WTC11 (cell line): ENCODE measurements around the gene NKG7. TPM values are rescaled to one million over a fixed set of nuclear protein-coding genes. Genes with fewer than 3 reads are reported as not detected.
"Not testable (repeated sequence)": the region's sequence is repeated elsewhere in the genome, so short reads cannot be mapped to it uniquely, and the experiment has no call there.

ENCODE experiments used
- ATAC-seq: fragments of 200-7000 bp; cut with Tn5 transposase; 2 replicates; pipeline ENCODE4 v1.10.0; 2021; ENCODE audit warnings: mild to moderate bottlenecking, moderate library complexity
- CTCF ChIA-PET: fragments of 300-600 bp; sonication (Branson Sonifier 250); formaldehyde crosslinking; loops from one replicate; lab custom pipeline; 2021; ENCODE audit warnings: antibody characterized with exemption; lab: Charles Lee
- POLR2A ChIA-PET: fragments of 350-600 bp; sonication (Branson Sonifier 250); formaldehyde crosslinking; loops from one replicate; lab custom pipeline; 2021; ENCODE audit warnings: antibody characterized with exemption; lab: Charles Lee
- DNase-seq: peaks from one replicate; pipeline ENCODE4 v3.0.0; 2021; ENCODE audit warnings: low spot score
- H3K27ac Mint-ChIP-seq: 2 replicates; pipeline ENCODE4 v1.8.0; 2021; ENCODE audit warnings: mixed read lengths
- H3K27me3 Mint-ChIP-seq: 2 replicates; pipeline ENCODE4 v1.8.0; 2021; ENCODE audit warnings: low read depth, mild to moderate bottlenecking, moderate library complexity, mixed read lengths
- H3K36me3 Mint-ChIP-seq: 2 replicates; pipeline ENCODE4 v1.8.0; 2021; ENCODE audit warnings: mixed read lengths
- H3K4me1 Mint-ChIP-seq: 2 replicates; pipeline ENCODE4 v1.8.0; 2022; ENCODE audit warnings: mixed read lengths
- H3K4me3 Mint-ChIP-seq: 2 replicates; pipeline ENCODE4 v1.8.0; 2021; ENCODE audit warnings: mild to moderate bottlenecking, moderate library complexity, mixed read lengths
- H3K9me3 Mint-ChIP-seq: 2 replicates; pipeline ENCODE4 v1.8.0; 2021; ENCODE audit warnings: mixed read lengths
- ATF2 ChIP-seq: sonication (generic); formaldehyde crosslinking; IDR thresholded peaks from 2 replicates; pipeline ENCODE4 v1.8.1; 2022; ENCODE audit warnings: low read depth, missing genetic modification reagents, borderline replicate concordance
- ATF6 ChIP-seq: sonication (generic); formaldehyde crosslinking; IDR thresholded peaks from 2 replicates; pipeline ENCODE4 v1.8.1; 2023; ENCODE audit warnings: mild to moderate bottlenecking, missing genetic modification reagents
- E2F5 ChIP-seq: sonication (generic); formaldehyde crosslinking; IDR thresholded peaks from 2 replicates; pipeline ENCODE4 v1.8.1; 2022; ENCODE audit warnings: mild to moderate bottlenecking, moderate library complexity, missing genetic modification reagents
- ETV6 ChIP-seq: sonication (generic); formaldehyde crosslinking; IDR thresholded peaks from 2 replicates; pipeline ENCODE4 v1.8.1; 2022; ENCODE audit warnings: mild to moderate bottlenecking, missing genetic modification reagents
- FOXJ3 ChIP-seq: sonication (generic); formaldehyde crosslinking; IDR thresholded peaks from 2 replicates; pipeline ENCODE4 v1.9.0; 2021; ENCODE audit warnings: missing genetic modification reagents, mild to moderate bottlenecking, borderline replicate concordance
- FOXP1 ChIP-seq: sonication (generic); formaldehyde crosslinking; IDR thresholded peaks from 2 replicates; pipeline ENCODE4 v1.8.0; 2022; ENCODE audit warnings: missing genetic modification reagents, mild to moderate bottlenecking, moderate library complexity, borderline replicate concordance
- GTF2I ChIP-seq: fragments of 250-450 bp; sonication (Bioruptor Pico); conservative IDR thresholded peaks from 2 replicates; pipeline ENCODE4 v1.4.0; 2021; ENCODE audit warnings: mild to moderate bottlenecking
- JUN ChIP-seq: sonication (generic); formaldehyde crosslinking; IDR thresholded peaks from 2 replicates; pipeline ENCODE4 v1.8.0; 2023; ENCODE audit warnings: mild to moderate bottlenecking, missing genetic modification reagents
- MXD4 ChIP-seq: fragments of 250-450 bp; sonication (Bioruptor Pico); IDR thresholded peaks from 2 replicates; pipeline ENCODE4 v1.8.0; 2021; ENCODE audit warnings: mild to moderate bottlenecking, moderate library complexity, borderline replicate concordance
- NR2C2 ChIP-seq: sonication (generic); formaldehyde crosslinking; IDR thresholded peaks from 2 replicates; pipeline ENCODE4 v1.8.0; 2022; ENCODE audit warnings: mild to moderate bottlenecking, missing genetic modification reagents
- PRRX2 ChIP-seq: fragments of 250-450 bp; sonication (Bioruptor Pico); IDR thresholded peaks from 2 replicates; pipeline ENCODE4 v1.8.0; 2021; ENCODE audit warnings: mild to moderate bottlenecking
- SMAD4 ChIP-seq: sonication (generic); formaldehyde crosslinking; IDR thresholded peaks from 2 replicates; pipeline ENCODE4 v1.8.0; 2022; ENCODE audit warnings: mild to moderate bottlenecking, missing genetic modification reagents
- SP1 ChIP-seq: sonication (generic); formaldehyde crosslinking; conservative IDR thresholded peaks from 2 replicates; pipeline ENCODE4 v1.8.1; 2022; ENCODE audit warnings: missing genetic modification reagents
- TCF7 ChIP-seq: sonication (generic); formaldehyde crosslinking; IDR thresholded peaks from 2 replicates; pipeline ENCODE4 v1.8.0; 2022; ENCODE audit warnings: mild to moderate bottlenecking, low read depth, missing genetic modification reagents, moderate library complexity
- USF1 ChIP-seq: sonication (generic); formaldehyde crosslinking; IDR thresholded peaks from 2 replicates; pipeline ENCODE4 v1.8.0; 2022; ENCODE audit warnings: mild to moderate bottlenecking, missing genetic modification reagents
- ZNF281 ChIP-seq: sonication (generic); formaldehyde crosslinking; IDR thresholded peaks from 2 replicates; pipeline ENCODE4 v1.8.0; 2023; ENCODE audit warnings: mild to moderate bottlenecking, missing genetic modification reagents
- total RNA-seq: library from RNA; stranded (reverse); gene quantifications from 3 replicates; pipeline ENCODE4 v1.2.3, GENCODE V29; 2021
- TF ChIP-seq, protein P1 (sequence below): fragments of 250-450 bp; sonication (Bioruptor Pico); IDR thresholded peaks from 2 replicates; pipeline ENCODE4 v2.1.2; 2022; ENCODE audit warnings: mild to moderate bottlenecking, moderate library complexity
- TF ChIP-seq, protein P2 (sequence below): sonication (generic); formaldehyde crosslinking; IDR thresholded peaks from 2 replicates; pipeline ENCODE4 v1.8.1; 2022; ENCODE audit warnings: missing genetic modification reagents, borderline replicate concordance

NKG7 gene
- total RNA-seq, 1 experiment from 2014 or later: 0.63 TPM

- Mint-ChIP-seq H3K4me1 (peaks cover 6% of the 10 kb centered on the region; the same call in 1 of the 2 replicates), H3K36me3 (no peaks in the 10 kb centered on the region), H3K9me3 (peaks cover 10% of the 10 kb centered on the region; the same call in 1 of the 2 replicates), H3K27me3 (peaks cover 55% of the 10 kb centered on the region), H3K27ac (no peak overlapping the region), H3K4me3 (peak overlapping the region; percentile 59)
- ATAC-seq (peak; percentile 30), DNase-seq (peak; percentile 24)
- ChIA-PET CTCF (interaction anchor here (0.6 to 3.1 kb wide), 68 partner anchors 9 to 334 kb away, joined by 3 to 51 read pairs (median 5); partner anchors contain the start of genes C19orf84, CLDND2, ETFB and IGLON5), POLR2A (interaction anchor here (0.7 to 1.4 kb wide), 3 partner anchors 54 to 149 kb away, joined by 3 to 5 read pairs (median 4); partner anchors contain the start of genes ETFB and ZNF175)
- TF ChIP-seq USF1 (CRISPR knock-in tag): no peak
- no peak for TF ChIP-seq ATF6 (CRISPR knock-in tag)
- TF ChIP-seq ZNF281: no peak
- TF ChIP-seq, protein P1, sequence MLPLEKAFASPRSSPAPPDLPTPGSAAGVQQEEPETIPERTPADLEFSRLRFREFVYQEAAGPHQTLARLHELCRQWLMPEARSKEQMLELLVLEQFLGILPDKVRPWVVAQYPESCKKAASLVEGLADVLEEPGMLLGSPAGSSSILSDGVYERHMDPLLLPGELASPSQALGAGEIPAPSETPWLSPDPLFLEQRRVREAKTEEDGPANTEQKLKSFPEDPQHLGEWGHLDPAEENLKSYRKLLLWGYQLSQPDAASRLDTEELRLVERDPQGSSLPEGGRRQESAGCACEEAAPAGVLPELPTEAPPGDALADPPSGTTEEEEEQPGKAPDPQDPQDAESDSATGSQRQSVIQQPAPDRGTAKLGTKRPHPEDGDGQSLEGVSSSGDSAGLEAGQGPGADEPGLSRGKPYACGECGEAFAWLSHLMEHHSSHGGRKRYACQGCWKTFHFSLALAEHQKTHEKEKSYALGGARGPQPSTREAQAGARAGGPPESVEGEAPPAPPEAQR (CRISPR knock-in tag): no peak
- 0 out of 2 replicates have a peak, but pooled peaks have one; percentile 37 for TF ChIP-seq E2F5
Observed at GRCh38 chr19:51421229-51422052, 49.0 kb upstream of the NKG7 start.

DNA sequence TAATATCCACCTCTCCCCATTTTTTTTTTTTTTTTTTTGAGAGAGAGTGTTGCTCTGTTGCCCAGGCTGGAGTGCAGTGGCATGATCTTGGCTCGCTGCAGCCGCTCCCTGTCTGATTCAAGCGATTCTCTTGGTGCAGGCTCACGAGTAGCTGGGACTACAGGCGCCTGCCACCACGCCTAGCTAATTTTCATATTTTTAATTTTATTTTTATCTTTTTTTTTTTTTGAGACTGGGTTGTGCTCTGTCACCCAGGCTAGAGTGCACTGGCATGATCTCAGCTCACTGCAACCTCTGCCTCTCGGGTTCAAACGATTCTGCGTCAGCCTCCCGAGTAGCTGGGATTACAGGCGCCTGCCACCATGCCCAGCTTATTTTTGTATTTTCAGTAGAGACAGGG lies 48.1 kb upstream of the NKG7 start:
- H3K9me3 Mint-ChIP-seq, H3K4me1 Mint-ChIP-seq, DNase-seq, H3K27ac Mint-ChIP-seq, H3K36me3 Mint-ChIP-seq, H3K4me3 Mint-ChIP-seq, ATAC-seq: not testable (repeated sequence)
- POLR2A ChIA-PET: interaction anchor here (0.7 kb wide), 1 partner anchor 150 kb away, joined by 3 read pairs; the partner anchor contains the start of gene ZNF175
- CTCF ChIA-PET: interaction anchor here (0.7 to 3.1 kb wide), 23 partner anchors 8 to 262 kb away, joined by 3 to 51 read pairs (median 8); partner anchors contain the start of genes CLDND2, VSIG10L and ZNF175
- H3K27me3 Mint-ChIP-seq: peaks cover 52% of the 10 kb centered on the region

- ChIA-PET POLR2A (no interaction called here), CTCF (interaction anchor here (0.8 to 2.2 kb wide), 5 partner anchors 11 to 242 kb away, joined by 3 to 11 read pairs (median 4); partner anchors contain the start of gene ETFB)
- Mint-ChIP-seq H3K27me3 (peaks cover 42% of the 10 kb centered on the region), H3K4me1 (peaks cover 6% of the 10 kb centered on the region; the same call in 1 of the 2 replicates), H3K9me3 (peaks cover 10% of the 10 kb centered on the region; the same call in 1 of the 2 replicates), H3K27ac (no peak overlapping the region), H3K4me3 (no peak overlapping the region), H3K36me3 (no peaks in the 10 kb centered on the region)
- ATAC-seq (no peak), DNase-seq (no peak)
- TF ChIP-seq GTF2I (CRISPR knock-in tag) (no peak), ETV6 (CRISPR knock-in tag) (no peak), ATF2 (CRISPR knock-in tag) (no peak), FOXP1 (CRISPR knock-in tag) (no peak), SMAD4 (CRISPR knock-in tag) (no peak), SP1 (CRISPR knock-in tag) (no peak), TCF7 (CRISPR knock-in tag) (no peak), FOXJ3 (no peak), JUN (CRISPR knock-in tag) (no peak), NR2C2 (no peak), MXD4 (CRISPR knock-in tag) (no peak), PRRX2 (no peak)
- TF ChIP-seq, protein P2, sequence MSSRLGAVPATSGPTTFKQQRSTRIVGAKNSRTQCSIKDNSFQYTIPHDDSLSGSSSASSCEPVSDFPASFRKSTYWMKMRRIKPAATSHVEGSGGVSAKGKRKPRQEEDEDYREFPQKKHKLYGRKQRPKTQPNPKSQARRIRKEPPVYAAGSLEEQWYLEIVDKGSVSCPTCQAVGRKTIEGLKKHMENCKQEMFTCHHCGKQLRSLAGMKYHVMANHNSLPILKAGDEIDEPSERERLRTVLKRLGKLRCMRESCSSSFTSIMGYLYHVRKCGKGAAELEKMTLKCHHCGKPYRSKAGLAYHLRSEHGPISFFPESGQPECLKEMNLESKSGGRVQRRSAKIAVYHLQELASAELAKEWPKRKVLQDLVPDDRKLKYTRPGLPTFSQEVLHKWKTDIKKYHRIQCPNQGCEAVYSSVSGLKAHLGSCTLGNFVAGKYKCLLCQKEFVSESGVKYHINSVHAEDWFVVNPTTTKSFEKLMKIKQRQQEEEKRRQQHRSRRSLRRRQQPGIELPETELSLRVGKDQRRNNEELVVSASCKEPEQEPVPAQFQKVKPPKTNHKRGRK: no peak
Observed at GRCh38 chr19:51418707-51419106, 46.3 kb upstream of the NKG7 start.
